8988T (cell line): Measurements from ENCODE around the gene SPHK1.

Experiments
- DNase-seq: peaks from one replicate; pipeline ENCODE4 v3.0.0; 2011

Gene SPHK1

DNA sequence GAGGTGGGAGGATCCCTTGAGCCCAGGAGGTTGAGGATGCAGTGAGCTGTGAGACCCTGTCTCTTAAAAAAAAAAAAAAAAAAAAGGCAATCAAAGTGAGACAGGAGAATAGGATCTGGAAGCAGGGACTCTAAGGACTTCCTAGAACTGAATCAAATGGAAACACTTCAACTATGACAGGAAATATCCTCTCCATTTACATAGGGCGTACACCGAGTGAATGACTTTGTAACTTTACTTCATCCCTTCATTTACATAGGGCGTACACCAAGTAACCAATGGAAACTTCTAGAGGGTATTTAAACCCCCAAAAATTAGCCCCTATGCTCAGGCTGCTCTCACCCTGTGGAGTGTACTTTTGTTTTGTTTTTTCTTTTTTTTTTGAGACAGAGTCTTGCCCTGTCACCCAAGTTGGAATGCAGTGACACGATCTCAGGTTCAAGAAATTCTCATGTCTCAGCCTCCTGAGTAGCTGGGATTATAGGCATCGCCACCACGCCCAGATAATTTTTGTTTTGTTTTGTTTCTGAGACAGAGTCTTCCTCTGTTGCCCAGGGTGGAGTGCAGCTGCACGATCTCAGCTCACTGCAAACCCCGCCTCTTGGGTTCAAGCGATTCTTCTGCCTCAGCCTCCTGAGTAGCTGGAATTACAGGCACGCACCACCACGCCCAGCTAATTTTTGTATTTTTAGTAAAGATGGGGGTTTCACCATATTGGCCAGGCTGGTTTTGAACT, 21.1 kb upstream of the SPHK1 start:
- DNase-seq, result no peak

DNA sequence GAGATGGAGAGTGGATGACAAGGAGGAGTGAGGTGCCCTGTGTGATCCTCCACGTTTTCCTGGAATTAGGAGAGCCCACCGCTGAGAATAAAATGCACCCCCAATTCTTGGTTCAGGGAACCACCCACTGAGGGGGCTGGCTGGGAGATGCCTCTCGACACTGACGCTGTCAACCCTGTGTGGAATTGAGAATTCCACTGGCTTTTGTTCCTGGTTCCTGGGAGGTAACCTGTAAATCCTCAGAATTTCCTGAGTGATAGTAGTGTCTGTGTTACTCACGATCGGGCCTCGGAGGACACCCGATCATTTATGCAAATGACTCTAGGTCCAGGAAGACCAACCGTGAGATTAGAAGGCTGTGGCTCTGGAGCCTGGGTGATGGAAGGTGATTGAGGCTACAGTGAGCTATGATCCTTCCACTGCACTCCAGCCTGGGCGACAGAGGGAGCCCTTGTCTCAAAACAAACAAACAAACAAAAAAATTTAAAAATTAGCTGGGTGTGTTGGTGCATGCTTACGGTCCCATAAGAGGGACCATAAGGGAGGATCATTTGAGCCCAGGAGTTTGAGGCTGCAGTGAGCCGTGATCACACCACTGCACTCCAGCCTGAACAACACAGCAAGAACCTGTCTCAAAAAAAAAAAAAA, 19.0 kb upstream of the SPHK1 start:
- no peak for DNase-seq

DNA sequence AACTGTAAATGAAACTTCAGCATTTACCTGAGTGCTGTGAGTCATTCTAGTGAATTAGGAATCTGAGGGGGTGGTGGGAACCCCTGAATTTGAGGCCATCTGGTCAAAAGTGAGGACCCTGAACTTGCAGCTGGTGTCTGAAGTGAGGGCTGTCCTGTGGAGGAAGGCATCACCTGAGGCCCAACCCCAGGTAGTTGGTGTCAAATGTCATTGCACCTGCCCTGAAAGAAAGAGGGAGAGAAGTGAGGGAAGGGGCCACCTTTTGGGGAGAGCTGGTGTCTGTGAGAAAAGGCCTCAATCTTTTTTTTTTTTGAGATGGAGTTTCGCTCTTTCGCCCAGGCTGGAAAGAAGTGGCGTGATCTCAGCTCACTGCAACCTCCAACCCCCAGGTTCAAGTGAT, 18.2 kb upstream of the SPHK1 start:
- no peak for DNase-seq

DNA sequence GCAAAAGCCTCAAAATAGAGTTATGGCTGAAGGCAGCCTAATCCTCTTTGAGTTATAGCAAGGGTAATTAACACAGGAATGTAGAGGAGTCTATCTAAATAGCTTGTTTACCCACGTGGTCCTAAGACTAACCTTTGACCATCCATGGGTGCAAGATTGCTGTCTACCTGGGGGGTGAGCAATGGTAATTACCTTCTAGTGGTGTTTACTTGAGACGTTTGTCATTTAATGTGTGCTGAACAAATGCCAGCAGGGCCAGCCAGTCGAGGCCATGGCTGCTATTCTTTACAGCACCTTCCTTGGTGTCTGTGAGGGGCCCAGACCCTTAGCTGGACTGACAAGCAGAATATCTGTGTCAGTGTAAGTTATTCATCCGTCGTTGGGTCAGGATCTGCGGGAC, 16.8 kb upstream of the SPHK1 start:
- no peak for DNase-seq

DNA sequence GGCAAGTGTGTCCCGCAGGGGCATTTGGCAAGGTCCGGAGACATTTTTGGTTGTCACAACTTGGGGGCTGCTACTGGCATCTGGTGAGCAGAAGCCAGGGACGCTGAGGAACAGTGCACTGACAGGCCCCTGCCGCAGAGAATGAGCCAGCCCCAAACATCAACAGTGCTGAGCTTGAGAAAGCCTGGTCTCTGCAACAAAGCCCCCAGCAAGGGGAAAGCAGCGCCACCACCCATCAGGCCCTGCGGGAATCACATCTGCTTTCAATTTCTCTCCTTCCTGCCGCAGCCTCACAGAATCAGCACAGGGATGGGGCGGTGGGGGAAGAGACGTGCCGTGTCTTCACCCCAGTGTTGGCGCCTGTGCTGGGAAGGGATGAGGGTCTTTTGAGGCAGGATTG, 15.9 kb upstream of the SPHK1 start:
- DNase-seq, result no peak

DNA sequence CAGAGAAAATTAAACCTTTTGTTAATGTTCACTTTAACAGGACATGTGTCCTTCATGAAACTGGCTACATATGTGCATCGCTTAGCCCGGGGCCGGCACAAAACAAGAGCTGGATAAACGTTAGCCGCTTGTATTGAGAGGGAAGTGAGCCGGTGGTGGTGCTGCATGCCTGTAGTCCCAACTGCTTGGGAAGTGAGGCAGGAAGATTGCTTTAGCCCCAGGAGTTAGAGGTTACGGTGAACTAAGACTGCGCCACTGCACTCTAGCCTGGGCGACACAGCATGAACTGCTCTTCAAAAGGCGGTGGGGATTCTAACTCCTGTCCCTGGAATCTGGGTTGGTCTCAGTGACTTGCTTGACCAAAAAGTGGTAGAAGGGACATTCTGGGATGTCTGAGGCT, 15.0 kb upstream of the SPHK1 start:
- no peak for DNase-seq

DNA sequence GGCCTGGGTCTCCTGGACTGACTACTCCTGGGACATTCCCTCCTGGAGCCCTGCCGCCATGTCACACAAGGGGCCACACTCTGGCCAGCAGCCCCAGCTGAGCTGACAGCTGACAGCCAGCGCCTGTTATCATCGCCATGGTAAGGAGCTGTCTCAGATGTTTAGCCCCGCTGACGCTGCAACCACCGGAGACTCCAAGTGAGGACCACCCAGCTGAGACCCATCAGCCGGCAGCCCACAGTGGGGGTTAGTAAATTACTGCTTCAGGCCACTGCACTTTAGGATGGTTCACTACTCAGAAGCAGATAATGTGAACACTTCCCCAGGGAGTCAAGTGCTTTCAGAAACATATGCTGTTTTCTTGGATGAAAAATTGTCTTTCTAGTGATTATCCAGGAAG, 14.6 kb upstream of the SPHK1 start:
- no peak for DNase-seq

DNA sequence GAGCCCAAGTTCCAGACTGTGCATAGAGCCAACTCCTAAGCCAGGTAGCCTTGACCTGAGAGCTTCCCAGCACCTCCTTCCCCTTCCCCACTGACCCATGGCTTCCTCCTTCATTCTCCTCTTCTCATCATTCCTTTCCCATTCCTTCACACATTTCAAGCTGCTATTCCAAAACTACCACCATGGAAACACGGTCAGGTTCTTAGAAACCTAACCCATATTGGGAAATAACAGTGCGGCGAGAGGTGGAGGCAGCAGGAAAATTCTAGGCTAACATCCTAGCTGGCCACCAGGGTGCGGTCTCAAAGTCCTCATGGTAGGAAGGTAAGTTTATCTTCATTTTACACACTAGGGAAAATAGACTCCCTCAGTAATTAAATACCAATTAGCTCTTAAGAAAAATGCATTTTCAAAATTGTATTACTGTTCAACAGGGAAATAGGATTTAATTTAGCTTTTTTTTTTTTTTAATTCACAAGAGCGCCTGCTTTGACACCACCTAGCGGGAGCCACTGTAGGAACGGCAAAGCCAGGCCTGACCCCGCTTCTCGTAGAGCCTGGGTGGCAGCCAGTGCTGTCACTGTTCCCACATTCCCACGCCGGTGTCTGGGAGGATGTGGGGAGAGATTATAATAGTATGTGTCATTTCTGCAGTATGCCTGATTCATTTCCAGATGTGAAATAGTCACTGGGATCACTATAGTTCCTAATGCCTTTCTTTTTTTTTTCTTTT, 14.0 kb upstream of the SPHK1 start:
- DNase-seq, result peak; percentile 70

DNA sequence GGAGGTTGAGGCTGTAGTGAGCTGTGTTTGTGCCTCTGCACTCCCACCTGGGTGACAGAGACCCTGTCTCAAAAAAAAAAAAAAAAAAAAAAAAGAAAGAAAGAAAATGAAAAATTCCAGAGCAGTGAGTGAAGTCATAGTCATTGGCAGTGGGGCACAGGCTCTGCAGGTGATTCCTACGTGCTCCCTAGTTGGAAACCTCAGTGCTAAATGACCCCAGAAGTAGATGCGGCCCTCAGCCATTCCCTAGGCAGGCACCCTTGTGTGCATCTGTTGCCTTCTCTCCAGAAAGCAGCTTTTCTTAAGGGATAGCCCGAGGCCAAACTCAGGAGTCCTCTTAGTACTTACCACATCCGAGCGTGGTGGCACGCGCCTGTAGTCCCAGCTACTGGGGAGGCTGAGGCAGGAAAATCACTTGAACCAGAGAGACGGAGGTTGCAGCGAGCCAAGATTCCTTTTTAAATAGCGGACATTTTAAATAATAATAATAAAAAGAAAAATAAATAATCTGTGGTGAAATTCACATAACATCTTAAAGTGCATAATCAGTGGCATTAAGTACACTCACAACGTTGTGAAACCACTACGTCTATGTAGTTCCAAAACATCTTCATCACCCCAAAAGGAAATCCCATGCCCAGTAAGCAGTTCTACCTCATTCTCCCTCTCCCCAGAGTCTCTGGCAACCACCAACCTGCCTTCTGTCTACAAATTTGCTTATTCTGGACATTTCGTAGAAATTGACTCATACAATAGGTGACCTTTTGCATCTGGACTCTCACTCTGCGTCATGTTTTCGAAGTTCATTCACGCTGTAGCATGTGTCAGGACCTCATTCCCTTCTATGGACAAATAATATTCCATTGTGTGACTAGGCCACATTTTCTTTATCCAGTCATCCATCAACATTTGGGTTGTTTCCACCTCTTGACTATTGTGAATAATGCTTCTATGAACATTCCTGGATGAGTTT, 12.5 kb upstream of the SPHK1 start:
- no peak for DNase-seq

DNA sequence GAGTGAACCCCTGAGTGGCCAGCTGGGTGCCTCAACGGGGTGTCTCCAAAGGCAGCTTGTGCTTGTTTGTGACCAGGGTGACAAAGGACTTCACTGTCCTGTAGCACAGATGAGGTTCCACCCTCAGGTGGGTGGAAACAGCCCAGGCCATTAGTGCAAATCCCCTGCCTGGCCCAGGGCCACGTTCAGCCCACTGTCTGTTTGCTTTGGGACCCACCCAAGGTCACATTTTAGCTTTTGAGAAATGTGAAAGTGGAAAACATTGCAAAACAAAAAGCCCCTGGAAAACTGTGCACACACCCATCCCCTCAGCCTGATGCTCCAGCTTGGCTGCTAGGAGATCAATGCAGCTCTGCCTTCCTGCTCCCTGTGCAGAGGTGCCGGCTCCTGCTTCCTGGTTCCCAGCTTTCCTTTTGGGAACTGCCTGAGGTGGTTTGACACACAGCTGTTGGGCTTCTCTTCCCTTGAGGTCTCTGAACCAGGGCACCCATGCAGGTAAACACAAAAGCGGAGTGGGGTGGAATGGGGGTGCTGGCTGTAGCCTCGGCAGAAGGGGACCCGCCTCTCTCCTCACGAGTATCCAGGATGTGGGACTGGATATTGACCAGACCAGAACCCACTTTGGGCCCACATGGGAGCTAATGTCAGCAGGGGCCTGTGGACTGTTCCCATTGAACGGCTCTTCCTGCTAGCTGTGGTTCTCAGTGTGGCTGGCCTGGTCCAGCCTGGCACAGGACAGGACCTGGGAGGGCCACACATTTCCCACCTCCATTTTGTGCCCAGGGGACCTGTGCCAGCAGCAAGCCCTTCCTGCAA, 7.9 kb upstream of the SPHK1 start:
- no peak for DNase-seq

DNA sequence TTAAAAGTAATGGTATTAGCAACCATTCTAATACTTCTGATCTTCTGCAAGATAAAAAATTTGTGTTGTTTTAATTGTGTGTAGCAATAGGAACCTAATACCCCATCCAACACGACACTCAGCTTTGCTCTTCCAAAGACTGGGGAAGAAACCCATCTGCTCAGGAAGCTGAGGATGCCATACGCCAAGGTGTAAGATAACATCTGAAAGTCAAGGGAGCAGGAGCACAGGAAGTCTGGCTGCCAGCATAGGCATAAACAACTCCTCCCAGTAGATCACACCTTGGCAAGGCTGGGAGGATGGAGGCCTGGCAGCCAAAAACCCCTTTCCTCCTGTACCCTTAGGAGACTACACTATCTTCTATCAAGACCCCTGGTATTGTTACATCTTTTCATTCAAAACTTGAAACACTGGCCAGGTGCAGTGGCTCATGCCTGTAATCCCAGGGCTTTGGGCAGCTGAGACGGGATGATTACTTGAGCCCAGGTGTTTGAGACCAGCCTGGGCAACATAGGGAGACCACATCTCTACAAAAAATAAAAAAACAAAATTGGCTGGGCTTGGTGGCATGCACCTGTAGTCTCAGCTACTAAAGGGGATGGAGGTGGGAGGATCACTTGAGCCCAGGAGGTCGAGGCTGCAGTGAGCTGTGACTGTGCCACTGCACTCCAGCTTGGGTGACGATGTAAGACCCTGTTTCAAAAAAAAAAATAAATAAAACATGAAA, 5.7 kb upstream of the SPHK1 start:
- no peak for DNase-seq

DNA sequence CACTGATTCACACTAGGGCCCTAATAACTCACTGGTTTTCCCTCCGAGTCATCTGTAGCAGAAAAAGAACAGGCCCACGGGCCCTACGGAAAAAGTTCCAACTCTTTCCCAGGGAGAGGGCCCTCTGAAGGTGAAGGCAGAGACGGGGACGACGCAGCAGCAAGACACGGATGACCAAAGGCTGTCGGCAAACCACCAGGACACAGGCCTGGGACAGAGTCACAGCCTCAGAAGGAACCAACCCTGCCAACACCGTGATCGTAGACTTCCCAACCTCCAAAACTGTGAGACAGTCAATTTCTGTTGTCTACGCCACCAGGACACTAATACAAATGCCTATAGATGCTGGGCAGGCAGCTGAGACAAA, 5.2 kb upstream of the SPHK1 start:
- DNase-seq, result no peak

DNA sequence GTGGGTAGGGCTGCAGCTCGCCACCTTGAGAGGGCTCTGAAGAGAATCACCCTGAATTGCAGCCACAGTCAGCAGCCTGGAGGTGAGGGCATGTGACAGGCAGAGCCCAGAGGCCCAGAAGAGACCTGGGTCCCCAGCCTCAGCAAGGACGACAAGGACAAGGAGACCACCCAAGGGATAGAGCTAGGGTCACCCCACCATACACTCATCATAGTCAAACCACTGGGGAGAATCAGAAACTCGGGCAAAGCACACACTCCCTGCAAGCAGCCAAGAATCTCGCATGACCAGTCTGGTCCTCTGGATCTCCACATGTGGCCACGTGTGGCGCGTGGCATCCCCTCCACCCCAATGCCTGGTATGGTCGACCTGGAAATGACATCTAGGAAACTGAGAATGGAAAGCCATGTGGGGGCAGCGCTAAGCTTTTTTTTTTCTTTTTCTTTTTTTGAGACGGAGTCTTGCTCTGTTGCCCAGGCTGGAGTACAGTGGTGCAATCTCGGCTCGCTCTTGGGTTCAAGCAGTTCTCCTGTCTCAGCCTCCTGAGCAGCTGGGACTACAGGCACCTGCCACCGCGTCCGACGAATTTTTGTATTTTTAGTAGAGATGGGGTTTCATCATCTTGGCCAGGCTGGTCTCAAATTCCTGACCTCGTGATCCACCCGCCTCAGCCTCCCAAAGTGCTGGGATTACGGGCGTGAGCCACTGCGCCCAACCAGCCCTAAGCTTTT, 4.6 kb upstream of the SPHK1 start:
- DNase-seq, result no peak

DNA sequence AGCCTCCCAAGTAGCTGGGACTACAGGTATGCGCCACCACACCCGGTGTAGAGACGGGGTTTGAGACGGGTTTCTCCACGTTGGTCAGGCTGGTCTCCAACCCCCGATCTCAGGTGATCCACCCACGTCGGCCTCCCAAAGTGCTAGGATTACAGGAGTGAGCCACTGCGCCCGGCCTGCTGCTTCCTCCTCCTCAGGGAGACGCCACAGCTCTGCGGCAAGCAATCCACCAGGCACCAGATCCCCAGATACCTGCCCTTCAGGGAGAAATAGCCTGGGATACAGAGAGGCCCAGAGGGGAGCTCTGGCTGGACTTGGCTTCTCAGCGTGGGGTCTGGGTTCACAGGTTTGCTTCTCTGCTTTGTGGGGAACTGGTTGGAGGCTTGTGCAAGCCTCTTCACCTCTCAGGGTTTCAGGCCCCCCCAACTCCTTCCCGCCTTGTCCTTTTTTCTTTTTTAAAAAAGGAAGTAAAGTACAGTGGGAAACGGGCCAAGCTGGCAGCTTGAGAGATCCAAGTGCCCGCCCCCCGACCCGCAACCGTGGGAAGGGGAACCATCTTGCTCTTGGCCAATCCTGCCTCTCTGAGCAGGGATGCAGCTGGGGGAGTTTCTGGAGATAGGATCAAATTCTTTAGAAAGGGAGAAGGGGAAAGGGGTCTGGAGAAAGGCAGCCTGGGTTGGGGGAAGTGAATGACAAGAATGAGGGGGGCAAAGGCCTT, 2.6 kb upstream of the SPHK1 start:
- DNase-seq, result no peak

DNA sequence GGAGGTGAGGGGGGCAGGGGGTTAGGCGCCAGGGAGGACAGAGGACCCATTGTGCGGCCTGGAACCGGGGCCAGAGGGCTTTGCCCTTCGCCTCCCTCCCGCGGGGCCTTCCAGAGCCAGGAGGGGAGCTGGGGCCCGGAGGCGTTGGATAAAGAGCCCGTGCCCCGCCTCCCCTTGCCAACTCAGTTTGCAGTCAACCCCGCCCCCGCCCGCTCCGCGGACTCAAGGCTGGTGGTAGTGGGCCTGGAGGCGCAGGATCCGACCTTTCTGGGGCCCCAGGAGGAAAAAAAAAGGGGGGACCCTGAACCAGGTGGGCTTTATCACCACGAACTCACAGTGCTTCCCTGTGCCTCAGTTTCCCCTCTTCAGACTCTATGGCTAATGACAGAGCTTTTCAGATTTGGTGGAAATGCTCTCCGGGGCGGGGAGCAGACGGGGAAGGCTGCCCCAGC, 2.0 kb upstream of the SPHK1 start:
- DNase-seq, result no peak

DNA sequence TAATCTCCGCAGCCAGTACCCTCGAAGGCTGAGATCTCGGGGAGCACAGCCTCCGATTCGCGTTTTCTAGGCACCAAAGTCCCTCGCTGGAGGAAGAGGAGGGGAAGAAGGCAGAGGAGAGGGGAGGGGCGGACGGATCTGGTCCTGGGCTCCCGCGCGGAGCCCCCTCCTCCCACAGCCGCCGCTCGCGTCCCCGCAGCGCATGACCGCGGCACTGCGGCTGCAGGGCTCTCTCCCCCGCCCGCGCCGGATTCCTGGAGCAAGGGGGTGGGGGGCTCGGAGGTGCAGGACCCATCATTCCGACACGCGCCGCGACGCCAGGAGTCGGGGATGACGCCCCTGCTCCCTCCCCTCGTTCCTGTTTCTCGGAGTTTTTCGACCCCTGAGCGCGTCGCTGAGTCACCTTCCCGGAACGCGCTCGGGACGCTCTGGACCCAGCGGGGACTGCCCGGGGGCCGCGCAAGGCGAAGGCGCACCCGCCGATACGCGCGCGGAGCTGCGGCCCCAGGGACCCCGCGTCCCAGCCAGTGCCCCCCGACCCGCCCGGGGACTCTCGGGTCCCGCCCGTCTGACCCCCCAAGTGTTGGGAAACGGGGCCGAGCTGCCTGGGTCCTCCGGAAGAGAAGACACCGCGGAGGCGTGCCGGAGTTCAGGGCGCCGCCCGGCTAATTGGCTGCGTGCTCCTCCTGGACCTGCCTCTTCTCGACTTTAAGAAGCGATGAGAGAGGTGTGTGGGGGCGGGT, 1.4 kb upstream of the SPHK1 start:
- peak; percentile 81 for DNase-seq

DNA sequence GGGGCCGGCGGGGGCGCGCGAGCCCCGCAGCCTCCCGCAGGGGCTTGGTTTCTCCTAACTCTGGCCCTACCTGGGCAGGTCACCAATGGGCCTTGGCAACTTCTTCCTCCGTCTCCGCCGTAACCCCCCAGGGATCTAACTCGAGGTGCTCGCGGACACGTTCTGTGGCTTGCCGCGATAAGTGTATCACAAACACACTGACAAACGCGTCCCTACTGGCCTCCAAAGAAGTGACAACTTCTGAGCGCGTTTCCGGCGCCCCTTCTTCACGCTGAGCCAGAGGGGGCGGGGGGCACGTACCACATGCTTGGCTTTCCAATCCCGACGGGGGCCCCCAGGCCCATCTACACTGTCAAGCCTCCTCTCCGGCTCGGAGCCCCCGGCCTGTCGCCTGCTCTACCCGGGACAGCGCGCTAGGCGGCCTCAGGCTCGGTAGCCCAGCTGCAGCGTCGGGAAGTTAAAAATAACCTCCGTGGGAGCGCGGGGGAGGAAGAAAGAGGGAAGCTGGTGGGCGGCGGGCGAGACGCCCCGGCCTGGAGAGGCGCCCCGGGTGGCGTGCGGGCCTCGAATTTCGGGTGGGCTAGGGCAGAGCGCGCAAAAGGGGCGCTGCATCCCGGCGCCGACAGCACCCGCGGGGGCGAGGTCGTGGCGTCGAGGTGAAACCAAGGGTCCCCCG, 725 bp upstream of the SPHK1 start:
- DNase-seq, result peak; percentile 57
